Chondrocyte (in vitro differentiated cells): ENCODE data around the gene KIF26B. TPM values are rescaled to one million over a fixed set of nuclear protein-coding genes. Genes with fewer than 3 reads are reported as not detected.
"Not testable (repeated sequence)": the region's sequence is repeated elsewhere in the genome, so short reads cannot be mapped to it uniquely, and the experiment has no call there.

Experiments used
- DNase-seq: peaks from one replicate; pipeline ENCODE4 v3.0.0; 2021; ENCODE audit warnings: mixed read lengths, low spot score
- H3K27ac Mint-ChIP-seq: one replicate; pipeline ENCODE4 v1.8.0; 2021; ENCODE audit warnings: mild to moderate bottlenecking, moderate library complexity, mixed read lengths; ENCODE audit not compliant: unreplicated experiment
- H3K27me3 Mint-ChIP-seq: 2 replicates; pipeline ENCODE4 v1.8.0; 2021; ENCODE audit warnings: low read depth, mixed read lengths
- H3K36me3 Mint-ChIP-seq: 2 replicates; pipeline ENCODE4 v1.8.0; 2021; ENCODE audit warnings: low read depth, mixed read lengths
- H3K4me1 Mint-ChIP-seq: 2 replicates; pipeline ENCODE4 v1.8.0; 2021; ENCODE audit warnings: low read depth, mild to moderate bottlenecking, mixed read lengths
- H3K4me3 Mint-ChIP-seq: one replicate; pipeline ENCODE4 v1.8.0; 2021; ENCODE audit warnings: mild to moderate bottlenecking, moderate library complexity, mixed read lengths; ENCODE audit not compliant: unreplicated experiment
- H3K9me3 Mint-ChIP-seq: 2 replicates; pipeline ENCODE4 v1.8.0; 2021; ENCODE audit warnings: low read depth, mixed read lengths
- total RNA-seq: library from RNA; stranded (reverse); gene quantifications from 3 replicates; pipeline ENCODE4 v1.2.1, GENCODE V29; 2021
- TF ChIP-seq, protein P1 (sequence below): fragments of 200-600 bp; sonication (generic); IDR thresholded peaks from 2 replicates; pipeline ENCODE4 v1.5.0; 2021; ENCODE audit warnings: antibody characterized with exemption, mild to moderate bottlenecking, moderate library complexity

Gene KIF26B
- total RNA-seq, 1 donor from 2014 or later, result 47.0 TPM

DNA sequence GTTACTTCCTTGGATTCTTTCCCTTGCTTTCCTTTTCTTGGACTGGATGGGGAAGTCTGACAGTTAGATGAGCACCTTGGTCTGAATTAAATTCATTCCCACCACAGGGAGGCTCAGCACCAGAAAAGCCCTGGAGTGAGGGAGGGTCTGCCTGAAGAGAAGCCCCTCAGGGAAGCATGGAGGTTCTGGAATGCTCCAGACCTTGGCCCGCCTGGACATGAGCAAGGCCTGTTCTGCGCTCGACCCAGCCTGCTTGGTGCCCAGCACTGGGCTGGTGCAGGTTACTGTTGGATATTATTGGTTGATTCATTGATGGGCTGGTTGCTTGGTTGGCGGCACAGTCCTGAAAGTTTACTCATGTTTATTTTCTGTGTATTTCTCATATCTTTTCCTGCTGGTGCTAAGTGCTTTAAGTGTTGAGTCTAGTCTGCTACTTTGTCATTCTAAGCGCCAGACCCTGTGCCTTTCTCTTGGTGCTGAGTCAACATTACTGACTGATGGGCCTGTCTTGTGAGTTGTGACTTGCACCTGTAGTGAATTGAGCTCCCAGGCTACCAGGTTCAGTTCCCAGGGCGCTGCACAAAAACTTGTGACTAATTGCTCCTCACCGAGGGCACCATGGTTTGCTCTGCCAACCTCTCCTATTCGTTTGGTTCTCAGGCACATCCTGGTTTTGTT lies 538.5 kb downstream of the KIF26B start:
- DNase-seq, result no peak
- no peaks in the 10 kb centered on the region for H3K27me3 Mint-ChIP-seq
- no peak overlapping the region for H3K4me3 Mint-ChIP-seq
- no peak overlapping the region for H3K27ac Mint-ChIP-seq
- no peaks in the 10 kb centered on the region for H3K9me3 Mint-ChIP-seq
- TF ChIP-seq, protein P1, sequence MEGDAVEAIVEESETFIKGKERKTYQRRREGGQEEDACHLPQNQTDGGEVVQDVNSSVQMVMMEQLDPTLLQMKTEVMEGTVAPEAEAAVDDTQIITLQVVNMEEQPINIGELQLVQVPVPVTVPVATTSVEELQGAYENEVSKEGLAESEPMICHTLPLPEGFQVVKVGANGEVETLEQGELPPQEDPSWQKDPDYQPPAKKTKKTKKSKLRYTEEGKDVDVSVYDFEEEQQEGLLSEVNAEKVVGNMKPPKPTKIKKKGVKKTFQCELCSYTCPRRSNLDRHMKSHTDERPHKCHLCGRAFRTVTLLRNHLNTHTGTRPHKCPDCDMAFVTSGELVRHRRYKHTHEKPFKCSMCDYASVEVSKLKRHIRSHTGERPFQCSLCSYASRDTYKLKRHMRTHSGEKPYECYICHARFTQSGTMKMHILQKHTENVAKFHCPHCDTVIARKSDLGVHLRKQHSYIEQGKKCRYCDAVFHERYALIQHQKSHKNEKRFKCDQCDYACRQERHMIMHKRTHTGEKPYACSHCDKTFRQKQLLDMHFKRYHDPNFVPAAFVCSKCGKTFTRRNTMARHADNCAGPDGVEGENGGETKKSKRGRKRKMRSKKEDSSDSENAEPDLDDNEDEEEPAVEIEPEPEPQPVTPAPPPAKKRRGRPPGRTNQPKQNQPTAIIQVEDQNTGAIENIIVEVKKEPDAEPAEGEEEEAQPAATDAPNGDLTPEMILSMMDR, result no peak
- H3K4me1 Mint-ChIP-seq, result peaks cover 5% of the 10 kb centered on the region
- H3K36me3 Mint-ChIP-seq, result peaks cover 24% of the 10 kb centered on the region

DNA sequence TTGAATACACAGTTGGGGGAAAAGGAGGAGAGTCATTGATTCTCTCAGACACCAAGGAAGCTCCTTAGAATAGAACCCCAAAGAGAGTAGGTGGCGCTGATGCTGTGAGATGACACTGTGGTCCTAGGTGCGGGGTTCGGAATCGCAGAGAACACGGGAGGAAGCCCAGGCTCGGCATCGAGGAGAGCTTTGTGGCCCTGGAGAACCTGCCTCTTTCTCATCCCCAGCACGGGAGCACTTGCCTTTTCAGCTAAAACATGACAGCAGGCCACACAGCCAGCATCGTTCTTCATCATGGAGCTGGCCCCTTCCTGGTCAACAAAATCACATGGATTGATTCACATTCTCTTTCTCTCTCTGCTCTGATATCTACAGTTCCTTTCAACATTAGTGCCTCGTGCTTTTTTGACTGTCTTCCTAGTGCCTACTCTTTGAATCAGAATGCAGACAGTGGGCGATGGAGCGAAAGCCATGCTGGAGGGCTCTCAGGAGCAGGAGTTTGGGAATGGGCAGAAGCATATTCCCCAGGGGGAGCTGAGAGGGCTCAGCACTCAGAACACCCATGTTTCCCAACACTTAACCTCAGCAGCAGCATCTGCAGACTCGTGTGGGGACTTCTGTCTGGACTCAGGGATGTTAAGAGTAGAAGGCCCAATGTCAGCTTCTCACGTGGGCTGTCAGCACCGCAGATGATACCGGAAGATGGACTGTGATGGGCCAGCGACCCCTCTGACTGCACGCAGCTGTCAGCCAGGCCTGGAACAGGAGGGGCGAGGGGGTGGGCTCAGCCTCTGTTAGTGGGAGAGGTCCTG lies 539.4 kb downstream of the KIF26B start:
- H3K27ac Mint-ChIP-seq, result no peak overlapping the region
- H3K4me1 Mint-ChIP-seq, result peaks cover 5% of the 10 kb centered on the region
- peak; percentile 59 for DNase-seq
- TF ChIP-seq, protein P1, result no peak
- no peaks in the 10 kb centered on the region for H3K9me3 Mint-ChIP-seq
- no peak overlapping the region for H3K4me3 Mint-ChIP-seq
- H3K27me3 Mint-ChIP-seq, result no peaks in the 10 kb centered on the region
- H3K36me3 Mint-ChIP-seq, result peaks cover 26% of the 10 kb centered on the region

DNA sequence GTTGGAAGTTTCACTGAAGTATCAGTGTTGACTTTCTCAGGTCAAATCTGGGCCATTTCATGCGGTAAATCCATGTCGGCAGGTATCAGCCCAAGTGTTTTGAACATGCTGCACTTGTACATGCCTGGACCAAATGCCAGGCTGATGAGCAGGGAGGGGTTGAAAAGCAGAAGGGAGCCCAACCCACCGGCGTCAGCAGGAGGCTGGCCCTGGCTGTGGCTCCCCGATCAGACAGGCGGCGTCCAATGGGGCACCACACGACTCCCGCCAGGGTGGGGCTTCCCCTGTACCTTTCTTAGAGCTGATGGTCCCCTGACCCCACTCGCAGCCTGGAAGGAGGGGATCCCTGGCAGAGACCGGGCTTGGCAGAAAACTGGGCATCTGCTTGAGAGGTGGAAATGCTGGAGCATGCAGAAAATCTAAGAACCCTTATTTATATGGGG lies 540.0 kb downstream of the KIF26B start:
- DNase-seq, result peak; percentile 81
- Mint-ChIP-seq H3K36me3 (peaks cover 25% of the 10 kb centered on the region), H3K9me3 (no peaks in the 10 kb centered on the region), H3K4me3 (no peak overlapping the region), H3K27ac (no peak overlapping the region), H3K4me1 (peaks cover 5% of the 10 kb centered on the region), H3K27me3 (no peaks in the 10 kb centered on the region)
- TF ChIP-seq, protein P1, result no peak

DNA sequence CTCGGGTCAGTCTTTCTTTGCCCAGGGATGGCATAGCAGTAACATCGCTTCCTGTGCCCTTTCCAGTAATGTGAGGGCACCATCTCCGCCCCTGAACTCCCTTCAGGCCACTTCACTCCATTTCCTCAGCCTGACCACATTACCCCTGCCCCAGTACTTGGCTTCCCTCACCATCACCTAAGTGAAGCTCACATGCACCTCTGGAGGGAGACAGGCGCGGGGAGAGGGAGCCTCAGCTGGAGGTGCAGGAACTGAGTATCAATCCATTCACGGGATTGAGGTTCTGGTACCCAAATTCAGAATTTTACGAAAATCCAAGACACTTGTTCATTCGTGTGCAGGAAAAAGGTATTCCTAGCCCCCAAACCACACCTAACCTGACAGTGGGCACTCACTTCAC lies 540.4 kb downstream of the KIF26B start:
- no peak overlapping the region for H3K27ac Mint-ChIP-seq
- DNase-seq, result peak; percentile 43

DNA sequence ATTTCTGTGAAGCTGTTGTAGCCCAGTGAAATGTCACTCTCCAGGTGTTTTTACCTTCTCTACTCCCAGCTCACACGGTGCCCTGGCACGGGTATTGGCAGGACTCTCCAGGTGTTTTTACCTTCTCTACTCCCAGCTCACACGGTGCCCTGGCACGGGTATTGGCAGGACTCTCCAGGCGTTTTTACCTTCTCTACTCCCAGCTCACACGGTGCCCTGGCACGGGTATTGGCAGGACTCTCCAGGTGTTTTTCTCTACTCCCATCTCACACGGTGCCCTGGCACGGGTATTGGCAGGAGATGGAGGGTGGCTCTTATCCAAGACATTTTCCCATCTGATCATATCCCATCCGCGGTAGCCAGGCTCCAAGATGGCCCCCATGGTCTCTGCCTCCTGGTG lies 540.9 kb downstream of the KIF26B start:
- not testable (repeated sequence) for H3K27me3 Mint-ChIP-seq, H3K27ac Mint-ChIP-seq, H3K9me3 Mint-ChIP-seq, H3K4me1 Mint-ChIP-seq, H3K4me3 Mint-ChIP-seq
- peak; percentile 25 for DNase-seq
- H3K36me3 Mint-ChIP-seq, result peaks cover 26% of the 10 kb centered on the region

More for the DNA sequence above, 540.4 kb downstream of the KIF26B start:
- H3K4me1 Mint-ChIP-seq, result peaks cover 3% of the 10 kb centered on the region
- H3K9me3 Mint-ChIP-seq, result no peaks in the 10 kb centered on the region
- no peaks in the 10 kb centered on the region for H3K27me3 Mint-ChIP-seq
- H3K4me3 Mint-ChIP-seq, result no peak overlapping the region
- TF ChIP-seq, protein P1, result no peak
- H3K36me3 Mint-ChIP-seq, result peaks cover 26% of the 10 kb centered on the region
